SKM-1 (cell line): Measurements from ENCODE around the gene RBM39.

Experiments used
- DNase-seq: peaks from one replicate; lab custom pipeline; 2025; ENCODE audit not compliant: unreplicated experiment; lab: John Stamatoyannopoulos, UW

The RBM39 gene

DNA sequence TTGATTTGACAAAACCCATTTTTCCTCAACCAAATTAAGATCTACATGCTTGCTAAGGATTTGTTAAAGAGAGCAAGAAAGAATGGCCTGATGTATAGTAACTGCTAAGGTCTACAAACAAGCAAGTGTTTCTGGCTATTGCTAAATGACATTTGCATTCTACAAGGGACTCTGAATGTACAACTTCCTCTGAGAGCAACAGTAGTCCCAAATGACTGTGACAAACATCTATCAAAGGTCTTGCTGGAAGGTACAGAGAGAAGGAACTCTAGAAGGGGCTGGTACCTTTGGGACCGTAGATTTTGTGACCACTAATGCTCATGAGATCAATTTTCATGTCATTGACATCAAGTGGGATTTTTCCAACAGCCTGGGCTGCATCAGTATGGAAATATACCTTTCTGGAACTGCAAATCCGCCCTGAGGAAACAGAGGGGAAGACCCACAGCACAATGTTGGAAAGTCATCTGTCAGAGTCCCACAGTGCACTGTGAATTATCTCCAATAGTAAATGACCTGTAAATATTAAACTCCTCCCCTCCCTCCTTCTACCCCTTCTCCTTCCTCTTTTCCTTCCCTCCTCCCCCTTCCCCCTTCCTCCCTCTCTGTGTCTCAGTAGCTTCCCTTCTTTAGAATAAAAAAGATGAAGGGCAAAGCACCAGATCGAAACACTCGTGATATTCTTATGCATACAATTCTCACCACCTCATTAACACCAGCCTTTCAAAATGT lies 61.4 kb downstream of the RBM39 start:
- DNase-seq: no peak

GRCh38 chr20:35674921-35675320 lies 67.1 kb downstream of the RBM39 start:
- DNase-seq: no peak

- DNase-seq: no peak
Observed at GRCh38 chr20:35673884-35674283, 68.2 kb downstream of the RBM39 start.

- DNase-seq: no peak
Observed at GRCh38 chr20:35669681-35670080, 72.4 kb downstream of the RBM39 start.

- no peak for DNase-seq
Observed at GRCh38 chr20:35669221-35669620, 72.8 kb downstream of the RBM39 start.

DNA sequence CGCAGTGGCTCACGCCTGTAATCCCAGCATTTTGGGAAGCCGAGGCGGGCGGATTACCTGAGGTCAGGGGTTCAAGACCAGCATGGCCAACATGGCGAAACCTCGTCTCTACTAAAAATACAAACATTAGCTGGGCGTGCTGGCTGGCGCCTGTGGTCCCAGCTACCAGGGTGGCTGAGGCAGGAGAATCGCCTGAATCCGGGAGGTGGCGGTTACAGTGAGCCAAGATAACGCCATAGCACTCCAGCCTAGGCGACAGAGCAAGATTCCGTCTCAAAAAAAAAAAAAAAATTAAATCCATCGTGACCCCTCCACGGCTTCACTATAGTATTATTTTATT lies 76.1 kb downstream of the RBM39 start:
- DNase-seq: no peak

DNA sequence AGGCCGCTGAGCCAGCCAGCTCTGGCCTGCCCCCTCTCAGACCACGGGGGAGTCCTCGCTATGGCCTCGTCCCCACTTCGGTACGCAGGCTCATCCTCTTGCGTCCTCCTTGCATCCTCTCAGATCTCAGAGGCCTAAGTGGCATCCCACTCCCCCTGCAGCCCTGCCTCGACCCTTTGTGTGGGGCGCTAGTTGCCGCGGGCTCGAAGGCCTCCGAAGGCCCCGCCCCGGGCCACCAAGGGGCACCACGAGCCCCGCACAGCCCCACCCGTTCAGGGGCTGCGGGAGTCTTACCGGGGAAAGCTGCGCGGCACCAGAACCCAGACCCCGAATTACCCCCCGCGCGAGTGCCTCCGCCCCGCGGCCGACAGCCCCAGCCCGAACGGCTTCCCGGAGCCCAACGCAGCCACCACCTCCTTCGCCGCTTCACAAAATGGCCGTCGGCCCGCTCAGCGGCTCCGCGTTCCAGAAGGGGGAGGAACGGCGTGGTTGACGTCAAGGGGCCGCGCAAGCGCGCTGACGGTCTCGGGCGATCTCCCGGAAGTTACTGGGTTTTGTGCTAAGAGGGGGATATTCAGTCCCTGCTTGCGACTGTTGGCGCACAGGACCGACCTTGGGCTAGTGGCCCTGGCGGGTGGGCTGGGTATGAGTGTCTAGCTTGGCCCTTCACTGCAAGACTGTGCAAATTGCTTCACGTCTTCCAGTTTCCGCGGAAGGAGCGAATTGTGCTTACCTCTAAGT lies 77.4 kb downstream of the RBM39 start, which contains the start of the genes CPNE1 and RBM12:
Gene CPNE1 (minus strand): TSS at position 435 of the 741 bp plus-strand sequence. CDS start 31,977 bp downstream, outside the sequence.
Gene RBM12 (minus strand): TSS at position 435 of the 741 bp plus-strand sequence. CDS start 9,578 bp downstream, outside the sequence.
- DNase-seq: peak; percentile 82

- peak; percentile 16 for DNase-seq
Observed at GRCh38 chr20:35663516-35664465, 78.3 kb downstream of the RBM39 start.

- no peak for DNase-seq
Observed at GRCh38 chr20:35662551-35662950, 79.5 kb downstream of the RBM39 start.

DNA sequence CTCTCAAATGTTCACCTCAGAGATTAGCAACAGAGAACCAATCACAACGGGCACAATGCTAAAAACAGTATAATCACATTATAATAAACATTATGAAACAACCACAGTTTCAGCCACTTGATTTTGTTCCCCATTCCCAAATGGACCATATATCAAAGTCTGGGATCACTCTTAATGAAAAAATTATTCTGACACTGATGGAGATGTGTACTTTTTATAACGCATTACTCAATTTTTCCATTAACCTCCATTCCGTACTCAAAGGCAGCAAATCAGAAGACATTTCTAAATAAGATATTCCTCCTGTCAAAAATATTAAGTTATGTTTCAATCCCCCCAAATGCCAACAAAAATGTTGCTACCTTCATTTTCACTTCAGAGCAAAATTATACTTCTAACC lies 80.2 kb downstream of the RBM39 start:
- no peak for DNase-seq

DNA sequence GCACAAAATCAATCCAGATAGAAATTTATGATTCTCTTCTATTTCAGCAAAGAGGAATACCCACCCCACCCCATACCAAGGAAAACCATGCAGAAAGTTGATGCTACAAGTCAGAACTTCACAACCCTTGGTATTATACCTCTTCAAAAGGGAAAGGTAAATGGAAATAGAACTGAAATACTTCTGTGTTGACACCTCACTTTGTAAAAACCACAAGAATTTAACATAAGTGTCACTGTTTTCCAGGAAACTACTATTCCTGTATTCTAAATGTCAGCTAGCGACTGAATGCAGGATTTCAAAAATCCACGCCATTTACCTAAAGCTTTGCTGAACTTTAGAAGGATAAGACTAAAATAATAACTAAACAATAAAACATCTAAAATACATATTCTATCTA lies 81.0 kb downstream of the RBM39 start:
- no peak for DNase-seq

DNA sequence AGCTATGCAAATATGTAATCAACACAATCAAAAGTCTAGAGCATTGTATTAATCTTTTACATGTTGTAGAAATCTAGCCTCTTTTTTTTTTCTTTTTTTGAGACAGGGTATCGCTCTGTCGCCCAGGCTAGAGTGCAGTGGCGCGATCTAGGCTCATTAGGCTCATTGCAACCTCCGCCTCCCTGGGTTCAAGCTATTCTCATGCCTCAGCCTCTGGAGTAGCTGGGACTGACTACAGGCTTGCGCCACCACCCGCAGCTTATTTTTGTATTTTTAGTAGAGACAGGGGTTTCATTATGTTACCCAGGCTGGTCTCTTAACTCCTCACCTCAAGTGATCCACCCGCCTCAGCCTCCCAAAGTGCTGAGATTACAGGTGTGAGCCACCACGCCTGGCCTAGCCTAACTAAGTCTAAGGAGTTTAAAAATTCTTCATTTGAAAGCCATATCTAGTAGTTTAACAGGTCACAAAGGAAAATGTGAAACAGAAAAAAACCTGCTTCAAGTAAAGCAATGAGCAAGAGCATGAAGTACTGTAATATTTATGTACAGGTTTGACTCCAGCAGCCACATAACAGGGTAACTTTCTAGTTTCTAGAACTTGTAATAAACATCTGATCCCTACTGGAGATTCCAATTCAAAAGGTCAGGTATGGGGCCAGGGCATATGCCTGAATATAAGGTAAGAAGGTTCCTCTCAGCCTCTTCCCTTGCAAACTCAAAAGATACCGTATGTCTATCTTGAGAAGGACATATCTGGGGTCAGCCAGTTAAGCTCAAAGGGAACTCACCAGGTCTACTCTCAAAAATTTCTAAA lies 81.7 kb downstream of the RBM39 start:
- DNase-seq: no peak

DNA sequence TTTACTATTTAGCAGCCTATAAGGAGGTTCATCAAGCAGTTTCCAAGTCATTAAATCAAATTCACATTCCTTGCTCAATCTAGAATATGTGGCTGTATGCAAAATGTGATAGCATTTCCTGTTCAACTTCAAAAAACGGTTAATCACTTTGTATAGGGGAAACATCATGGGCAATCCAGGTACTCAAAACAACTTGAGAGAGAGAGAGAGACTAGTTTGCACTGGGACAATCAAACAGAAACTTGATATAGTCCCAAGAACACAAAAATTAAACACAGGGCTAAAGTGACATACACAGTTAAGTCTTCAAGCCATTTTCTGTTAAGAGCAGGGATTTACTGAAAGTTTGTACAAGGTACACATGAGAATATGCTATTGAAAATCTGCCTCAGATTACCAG lies 84.8 kb downstream of the RBM39 start:
- DNase-seq: no peak

GRCh38 chr20:35654415-35654814 lies 87.6 kb downstream of the RBM39 start:
- no peak for DNase-seq

GRCh38 chr20:35653893-35654292 lies 88.2 kb downstream of the RBM39 start:
- DNase-seq: no peak
